ENCODE measurements around the gene LAMTOR2. TPM values are rescaled to one million over a fixed set of nuclear protein-coding genes. Genes with fewer than 3 reads are reported as not detected.

LAMTOR2 gene
- total and polyA plus RNA-seq, 2 experiments from 2014 or later = 75.5 to 199 TPM

- peaks cover 4% of the 10 kb centered on the region for H3K4me1 ChIP-seq (ENCODE audit: low read depth)
- no peak overlapping the region for H3K27ac ChIP-seq
- no peak overlapping the region for H3K4me3 ChIP-seq
- H3K9me3 ChIP-seq (ENCODE audit: low read depth) = no peaks in the 10 kb centered on the region
- no peaks in the 10 kb centered on the region for H3K36me3 ChIP-seq
- no peak for TF ChIP-seq CTCF (IDR thresholded peaks at IDR 0.05; ENCODE audit: low read depth, low read length)
- H3K27me3 ChIP-seq = no peaks in the 10 kb centered on the region
- no peak for DNase-seq (ENCODE audit: low read depth in 1 of 2, low spot score in 1 of 2)
Observed at GRCh38 chr1:156063997-156064285, 9.4 kb downstream of the LAMTOR2 start.

- TF ChIP-seq CTCF (IDR thresholded peaks at IDR 0.05; ENCODE audit: low read depth, low read length) = no peak
- no peak for DNase-seq (ENCODE audit: low read depth in 1 of 2, low spot score in 1 of 2)
- H3K4me3 ChIP-seq = no peak overlapping the region
- H3K9me3 ChIP-seq (ENCODE audit: low read depth) = no peaks in the 10 kb centered on the region
- H3K27me3 ChIP-seq = no peaks in the 10 kb centered on the region
- H3K36me3 ChIP-seq = no peaks in the 10 kb centered on the region
- H3K4me1 ChIP-seq (ENCODE audit: low read depth) = peaks cover 4% of the 10 kb centered on the region
- H3K27ac ChIP-seq = no peak overlapping the region
Observed at GRCh38 chr1:156064615-156065014, 10.0 kb downstream of the LAMTOR2 start.

GRCh38 chr1:156065212-156065611 lies 10.6 kb downstream of the LAMTOR2 start:
- DNase-seq (ENCODE audit: low read depth in 1 of 2, low spot score in 1 of 2) = no peak

GRCh38 chr1:156065871-156066270 lies 11.3 kb downstream of the LAMTOR2 start:
- no peaks in the 10 kb centered on the region for H3K36me3 ChIP-seq
- no peak for DNase-seq (ENCODE audit: low read depth in 1 of 2, low spot score in 1 of 2)
- TF ChIP-seq CTCF (IDR thresholded peaks at IDR 0.05; ENCODE audit: low read depth, low read length) = no peak
- no peaks in the 10 kb centered on the region for H3K27me3 ChIP-seq
- H3K4me1 ChIP-seq (ENCODE audit: low read depth) = peaks cover 4% of the 10 kb centered on the region
- no peaks in the 10 kb centered on the region for H3K9me3 ChIP-seq (ENCODE audit: low read depth)
- no peak overlapping the region for H3K4me3 ChIP-seq
- H3K27ac ChIP-seq = no peak overlapping the region

More at GRCh38 chr1:156065212-156065611, 10.6 kb downstream of the LAMTOR2 start:
- H3K4me3 ChIP-seq = no peak overlapping the region
- no peak for TF ChIP-seq CTCF (IDR thresholded peaks at IDR 0.05; ENCODE audit: low read depth, low read length)
- peaks cover 4% of the 10 kb centered on the region for H3K4me1 ChIP-seq (ENCODE audit: low read depth)
- no peak overlapping the region for H3K27ac ChIP-seq
- H3K36me3 ChIP-seq = no peaks in the 10 kb centered on the region
- no peaks in the 10 kb centered on the region for H3K27me3 ChIP-seq
- no peaks in the 10 kb centered on the region for H3K9me3 ChIP-seq (ENCODE audit: low read depth)

- DNase-seq (ENCODE audit: low read depth in 1 of 2, low spot score in 1 of 2) = no peak
- H3K4me1 ChIP-seq (ENCODE audit: low read depth) = peaks cover 6% of the 10 kb centered on the region
- no peak for TF ChIP-seq CTCF (IDR thresholded peaks at IDR 0.05; ENCODE audit: low read depth, low read length)
- H3K36me3 ChIP-seq = no peaks in the 10 kb centered on the region
- H3K27ac ChIP-seq = no peak overlapping the region
- H3K27me3 ChIP-seq = no peaks in the 10 kb centered on the region
- no peak overlapping the region for H3K4me3 ChIP-seq
- H3K9me3 ChIP-seq (ENCODE audit: low read depth) = no peaks in the 10 kb centered on the region
Observed at GRCh38 chr1:156067262-156067661, 12.7 kb downstream of the LAMTOR2 start.
